ENCODE results near the gene MAML1.
"Not testable (repeated sequence)": the region's sequence is repeated elsewhere in the genome, so short reads cannot be mapped to it uniquely, and the experiment has no call there.

MAML1 gene

DNA sequence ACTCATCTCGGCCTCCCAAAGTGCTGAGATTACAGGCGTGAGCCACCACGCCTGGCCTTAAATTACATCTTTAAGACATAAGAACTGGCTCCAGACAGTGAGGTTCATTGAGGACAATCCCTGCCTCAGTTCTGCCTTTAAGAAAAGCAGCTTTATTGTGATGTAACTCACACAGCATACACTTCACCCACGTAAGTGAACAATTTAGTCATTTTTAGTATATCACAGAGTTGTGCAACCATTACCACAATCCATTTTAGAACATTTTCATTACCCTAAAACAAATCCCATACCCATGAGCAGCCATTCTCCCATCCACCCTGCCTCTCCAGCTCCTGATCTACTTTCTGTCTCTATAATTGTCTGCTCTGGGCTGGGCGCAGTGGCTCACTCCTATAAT is 37.2 kb downstream of the MAML1 start:
- no peak for DNase-seq

DNA sequence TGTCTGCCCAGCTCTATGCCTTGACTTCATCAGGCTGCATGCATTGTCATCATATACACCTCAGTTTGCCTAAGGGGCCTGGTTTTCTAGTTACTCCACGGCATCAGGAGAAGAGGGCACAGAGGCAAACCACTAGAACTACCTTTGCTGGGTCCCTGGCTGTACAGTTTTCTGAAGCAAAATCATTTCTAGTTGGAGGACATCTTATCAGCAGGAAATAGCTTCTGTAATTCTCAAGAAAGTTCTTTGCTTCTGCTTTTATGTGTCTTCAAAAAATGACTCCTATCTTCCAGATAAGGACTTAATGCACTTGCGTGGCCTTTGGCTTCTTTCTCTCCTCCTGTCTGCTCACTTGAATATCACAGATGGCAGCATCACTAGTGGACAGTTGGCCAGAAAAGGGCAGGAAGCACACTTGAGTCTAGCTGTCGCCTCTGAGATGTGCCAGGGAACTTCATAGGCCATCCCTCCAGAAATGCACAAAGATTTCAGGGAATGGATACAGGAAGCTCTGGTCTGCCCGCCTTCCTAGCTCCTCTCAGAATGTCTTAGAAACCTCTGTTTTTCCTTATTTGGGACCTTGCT is 38.8 kb downstream of the MAML1 start:
- no peak for DNase-seq

DNA sequence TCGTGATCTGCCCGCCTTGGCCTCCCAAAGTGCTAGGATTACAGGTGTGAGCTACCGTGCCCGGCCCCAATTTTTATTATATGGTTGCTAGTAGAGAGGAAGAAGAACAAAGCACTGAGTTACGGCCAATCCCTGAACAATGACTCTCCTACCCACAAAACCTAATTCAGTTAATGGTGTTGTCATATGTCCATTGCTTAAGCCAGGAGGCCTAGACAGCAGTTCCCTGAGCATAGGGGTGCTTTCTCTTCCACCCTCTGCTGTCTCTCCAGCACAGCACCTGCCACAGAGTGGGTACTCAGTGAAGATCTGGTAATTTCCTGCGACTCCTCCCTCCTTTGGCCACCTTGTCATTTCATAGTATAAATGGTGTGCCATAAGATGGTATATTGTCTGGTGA is 39.7 kb downstream of the MAML1 start:
- no peak for DNase-seq

DNA sequence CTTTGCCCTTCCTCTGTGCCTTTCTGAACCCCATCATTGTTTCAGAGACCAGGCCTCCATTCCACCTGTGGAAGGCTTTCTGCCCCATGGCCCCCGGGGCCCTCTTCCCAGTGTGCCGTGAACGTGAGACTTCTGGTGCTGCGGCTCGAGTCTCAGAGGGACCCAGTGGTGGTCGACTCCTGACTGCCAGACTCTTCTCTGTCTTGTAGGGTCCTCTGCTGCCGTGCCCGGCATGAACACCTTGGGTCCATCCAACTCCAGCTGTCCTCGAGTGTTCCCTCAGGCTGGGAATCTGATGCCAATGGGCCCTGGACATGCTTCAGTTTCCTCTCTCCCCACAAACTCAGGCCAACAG is 41.0 kb downstream of the MAML1 start:
- no peak for DNase-seq

DNA sequence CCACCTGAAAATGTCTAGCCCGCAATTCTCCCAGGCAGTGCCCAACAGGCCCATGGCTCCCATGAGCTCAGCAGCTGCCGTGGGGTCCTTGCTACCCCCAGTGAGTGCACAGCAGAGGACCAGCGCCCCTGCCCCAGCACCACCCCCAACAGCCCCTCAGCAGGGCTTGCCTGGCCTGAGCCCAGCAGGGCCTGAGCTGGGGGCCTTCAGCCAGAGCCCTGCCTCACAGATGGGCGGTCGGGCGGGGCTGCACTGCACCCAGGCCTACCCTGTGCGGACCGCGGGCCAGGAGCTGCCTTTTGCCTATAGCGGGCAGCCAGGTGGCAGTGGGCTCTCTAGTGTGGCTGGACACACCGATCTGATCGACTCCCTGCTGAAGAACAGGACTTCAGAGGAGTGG is 41.8 kb downstream of the MAML1 start:
- DNase-seq = no peak

DNA sequence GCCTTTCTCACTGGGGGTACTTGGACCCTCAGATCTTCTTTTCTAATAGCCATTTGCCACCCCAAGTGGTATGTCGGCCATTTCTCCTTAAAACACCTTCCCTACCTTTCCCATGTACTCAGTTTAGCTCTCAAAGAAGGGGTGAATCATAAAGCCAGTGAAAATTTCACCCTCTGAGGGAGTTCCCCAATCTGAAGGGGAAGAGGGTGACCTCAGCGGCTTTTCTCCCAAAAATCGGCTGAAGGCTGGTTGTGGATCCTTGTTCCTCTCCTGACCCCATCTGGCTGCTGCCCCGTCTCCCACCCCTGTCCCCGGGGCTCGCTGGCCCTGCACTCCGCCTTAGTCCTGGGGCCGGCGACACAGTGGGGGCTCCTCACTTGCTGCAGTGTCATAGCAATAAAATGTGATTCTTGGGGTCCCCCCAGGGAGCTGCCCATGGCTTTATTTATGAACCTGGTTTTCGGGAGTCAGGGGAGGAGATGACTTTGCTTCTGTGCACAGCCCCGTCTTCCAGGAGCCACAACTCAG is 43.9 kb downstream of the MAML1 start:
- DNase-seq = no peak

DNA sequence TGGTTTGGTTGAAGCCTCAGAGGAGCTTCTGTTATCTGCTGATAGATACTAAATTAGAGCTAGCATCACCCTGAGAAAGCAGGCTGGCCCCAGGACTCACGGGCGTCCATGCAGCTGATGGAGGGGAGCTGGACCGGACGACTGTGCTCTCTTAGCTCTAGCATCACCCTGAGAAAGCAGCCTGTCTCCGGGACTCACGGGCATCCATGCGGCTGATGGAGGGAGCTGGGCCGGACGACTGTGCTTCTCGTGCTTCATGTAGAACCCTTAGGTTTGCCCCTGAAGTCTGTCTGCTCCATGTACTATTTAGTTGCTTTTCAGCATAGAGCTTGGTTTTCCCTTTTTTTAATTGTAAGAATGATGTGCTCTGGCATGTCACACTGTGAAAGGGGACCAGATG is 44.8 kb downstream of the MAML1 start:
- no peak for DNase-seq

DNA sequence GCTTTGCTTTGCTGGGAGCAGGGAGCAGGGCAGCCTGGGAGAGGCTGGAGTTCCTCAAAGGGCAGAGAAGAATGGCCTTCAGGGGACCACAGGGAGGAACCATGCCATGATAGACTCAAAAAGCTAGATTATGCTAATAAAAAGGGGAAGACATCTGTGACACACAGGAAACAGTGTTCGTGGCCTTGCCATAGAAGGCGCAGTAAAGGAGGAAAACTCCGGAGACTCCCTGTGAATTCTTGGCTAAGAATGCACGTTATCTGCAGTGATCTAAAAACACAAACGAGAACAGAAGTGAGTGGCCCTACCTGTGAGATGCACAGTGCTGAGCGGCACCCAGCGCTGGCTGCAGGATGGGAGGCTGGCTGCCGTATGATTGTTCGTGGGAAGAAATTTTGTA is 45.3 kb downstream of the MAML1 start:
- DNase-seq = no peak

DNA sequence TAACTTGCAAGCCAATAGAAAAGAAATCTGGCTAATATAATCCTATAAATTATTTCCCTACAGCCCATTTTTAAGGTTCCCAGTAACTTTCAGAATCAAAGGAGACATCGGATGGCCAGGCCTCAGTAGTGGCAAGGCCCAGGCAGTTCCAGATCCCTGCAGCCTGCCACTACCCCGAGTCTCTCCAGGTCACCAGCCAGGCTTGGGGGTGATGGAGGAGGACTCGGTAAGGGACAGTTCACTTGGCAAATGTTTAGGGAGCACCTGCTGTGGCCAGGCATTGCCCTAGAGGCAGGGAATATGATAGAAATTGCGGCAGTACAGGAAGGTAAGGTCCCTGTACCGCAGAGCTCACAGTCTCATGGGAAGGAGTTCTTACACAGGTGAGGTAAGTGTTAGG is 46.0 kb downstream of the MAML1 start:
- DNase-seq = no peak

DNA sequence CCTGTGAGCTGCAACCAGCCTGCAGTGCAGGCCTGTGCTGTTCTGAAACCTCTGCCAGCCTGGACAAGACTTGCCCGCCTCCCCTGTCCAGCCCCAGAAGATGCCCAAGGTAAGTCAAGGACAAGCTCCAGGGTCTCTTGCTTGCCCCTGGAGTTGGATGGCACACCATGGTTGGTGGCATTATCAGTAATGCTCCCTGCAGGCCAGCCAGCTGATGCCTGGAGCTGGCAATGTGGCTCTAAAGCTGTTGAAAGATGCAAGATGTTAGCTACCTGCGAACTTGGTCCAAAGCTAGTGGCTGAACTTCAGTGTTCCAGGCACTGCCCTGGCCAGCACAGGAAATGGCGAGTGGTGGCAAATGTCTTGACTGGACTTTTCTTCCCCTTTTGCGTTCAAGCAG is 47.2 kb downstream of the MAML1 start:
- DNase-seq = no peak

DNA sequence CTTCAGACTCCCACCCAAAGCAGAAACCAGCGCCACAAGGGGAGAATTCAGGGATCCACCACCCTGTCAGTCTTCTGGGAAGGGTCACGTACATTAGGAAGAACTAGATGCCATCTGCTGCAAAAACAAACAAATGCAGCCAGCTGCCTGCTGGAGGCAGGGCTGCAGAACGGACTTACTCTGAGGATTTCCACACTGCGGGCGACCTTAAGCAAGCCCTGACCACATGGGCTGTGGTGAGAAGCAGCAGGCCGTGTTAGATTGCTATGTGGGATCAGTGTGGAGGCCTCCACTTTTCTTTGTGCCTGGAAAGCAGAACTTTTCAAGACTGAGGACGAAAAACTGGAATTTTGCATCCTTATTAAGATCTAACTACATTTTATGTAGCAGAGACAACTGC is 47.7 kb downstream of the MAML1 start:
- no peak for DNase-seq

DNA sequence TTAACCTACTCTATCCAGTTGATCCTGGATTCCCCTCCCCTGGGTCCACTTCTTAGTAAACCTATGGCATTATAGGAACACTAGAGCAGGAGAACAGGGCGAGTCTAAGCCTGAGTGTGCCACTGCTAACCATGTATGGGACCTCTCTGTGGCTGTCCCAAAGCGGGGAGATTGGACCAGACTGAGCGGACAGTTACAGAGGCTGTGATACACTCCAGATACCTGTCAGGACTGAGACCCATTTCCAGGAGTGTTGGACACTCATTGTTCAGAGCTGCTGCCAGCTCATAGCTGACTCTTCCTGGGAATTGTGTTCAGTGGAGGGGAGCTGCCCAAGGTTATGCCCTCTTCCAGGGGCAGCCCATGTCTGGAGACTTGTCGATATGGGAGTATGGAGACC is 49.2 kb downstream of the MAML1 start:
- no peak for DNase-seq

DNA sequence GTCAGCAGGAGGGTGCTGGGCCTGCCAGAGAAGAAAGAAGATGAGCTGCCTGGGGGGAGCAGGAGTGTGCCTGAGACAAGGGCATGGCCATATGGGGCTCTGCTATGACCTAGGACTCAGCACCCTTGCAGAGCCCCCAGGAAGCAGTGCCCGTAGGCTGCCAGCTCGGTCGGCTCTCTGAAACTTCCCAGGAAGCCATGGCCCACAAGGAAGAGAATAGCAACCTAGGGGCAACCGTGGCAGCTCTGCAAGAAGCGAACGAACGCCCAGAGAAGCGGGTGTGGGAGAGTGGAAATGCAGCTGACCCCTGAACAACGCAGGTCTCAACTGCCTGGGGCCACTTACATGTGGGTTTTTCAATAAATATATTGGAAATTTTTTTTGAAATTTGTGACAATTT is 50.5 kb downstream of the MAML1 start:
- DNase-seq = no peak

DNA sequence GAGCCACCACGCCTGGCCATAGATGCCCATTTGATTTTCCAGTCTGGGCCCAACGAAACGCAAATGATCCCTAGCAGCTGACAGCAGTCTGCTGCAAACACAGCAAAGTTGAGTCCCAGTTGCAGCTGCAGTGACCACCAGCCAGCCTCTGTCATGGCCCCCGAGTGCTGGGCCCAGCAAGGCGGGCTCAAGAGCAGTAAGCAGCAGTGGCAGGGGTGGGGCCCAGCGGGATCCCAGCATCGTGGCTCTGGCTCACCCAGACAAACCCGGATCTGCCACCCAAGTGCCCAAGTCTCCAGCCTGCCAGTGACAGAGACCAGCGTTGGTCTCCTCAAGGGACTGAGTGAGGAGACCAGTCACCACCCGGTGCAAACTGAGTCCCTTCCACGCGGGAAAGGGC is 54.2 kb downstream of the MAML1 start:
- DNase-seq = no peak

DNA sequence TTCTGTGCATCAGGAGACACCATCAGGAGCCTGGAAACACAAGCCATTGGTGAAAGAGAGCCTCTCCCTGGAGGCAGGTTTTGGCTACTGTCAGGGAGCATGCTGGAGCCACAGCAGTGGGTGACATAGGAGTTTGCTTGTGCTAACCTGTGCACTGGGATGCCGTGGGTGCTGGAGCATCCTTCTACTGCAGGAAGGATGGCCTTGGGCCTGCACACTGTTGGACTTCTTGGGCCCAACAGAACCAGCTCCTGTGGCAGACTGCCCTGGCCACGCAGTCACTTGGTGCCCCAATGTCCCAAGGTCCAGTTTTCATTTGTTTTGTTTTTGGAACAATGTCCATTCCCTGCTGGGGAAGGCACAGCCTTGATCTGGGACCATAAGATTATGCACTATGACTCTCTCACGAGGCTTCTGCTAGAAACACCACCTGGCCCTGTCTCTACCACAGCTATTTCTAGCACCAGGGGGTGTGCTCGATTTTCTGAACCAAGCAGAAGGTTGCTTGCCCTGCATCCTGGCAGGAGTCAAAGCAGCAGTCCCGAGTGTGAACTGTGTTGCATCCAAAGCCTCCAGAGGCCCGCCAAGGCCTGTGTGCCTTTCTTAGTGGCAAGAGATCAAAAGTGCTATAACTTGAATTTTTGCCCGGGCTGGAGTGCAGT is 55.7 kb downstream of the MAML1 start:
- DNase-seq = no peak

DNA sequence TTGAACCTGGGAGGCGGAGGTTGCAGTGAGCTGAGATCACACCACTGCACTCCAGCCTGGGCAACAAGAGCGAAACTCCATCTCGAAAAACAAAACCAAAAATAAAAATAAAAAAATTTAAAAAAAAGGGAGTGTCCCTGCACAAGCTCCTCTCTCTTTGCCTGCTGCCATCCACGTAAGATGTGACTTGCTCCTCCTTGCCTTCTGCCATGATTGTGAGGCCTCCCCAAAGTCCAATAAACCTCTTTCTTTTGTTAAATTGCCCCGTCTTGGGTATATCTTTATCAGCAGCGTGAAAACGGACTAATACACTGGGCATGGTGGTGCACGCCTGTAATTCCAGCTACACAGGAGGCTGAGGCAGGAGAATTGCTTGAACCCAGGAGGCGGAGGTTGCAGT is 56.7 kb downstream of the MAML1 start:
- not testable (repeated sequence) for DNase-seq

DNA sequence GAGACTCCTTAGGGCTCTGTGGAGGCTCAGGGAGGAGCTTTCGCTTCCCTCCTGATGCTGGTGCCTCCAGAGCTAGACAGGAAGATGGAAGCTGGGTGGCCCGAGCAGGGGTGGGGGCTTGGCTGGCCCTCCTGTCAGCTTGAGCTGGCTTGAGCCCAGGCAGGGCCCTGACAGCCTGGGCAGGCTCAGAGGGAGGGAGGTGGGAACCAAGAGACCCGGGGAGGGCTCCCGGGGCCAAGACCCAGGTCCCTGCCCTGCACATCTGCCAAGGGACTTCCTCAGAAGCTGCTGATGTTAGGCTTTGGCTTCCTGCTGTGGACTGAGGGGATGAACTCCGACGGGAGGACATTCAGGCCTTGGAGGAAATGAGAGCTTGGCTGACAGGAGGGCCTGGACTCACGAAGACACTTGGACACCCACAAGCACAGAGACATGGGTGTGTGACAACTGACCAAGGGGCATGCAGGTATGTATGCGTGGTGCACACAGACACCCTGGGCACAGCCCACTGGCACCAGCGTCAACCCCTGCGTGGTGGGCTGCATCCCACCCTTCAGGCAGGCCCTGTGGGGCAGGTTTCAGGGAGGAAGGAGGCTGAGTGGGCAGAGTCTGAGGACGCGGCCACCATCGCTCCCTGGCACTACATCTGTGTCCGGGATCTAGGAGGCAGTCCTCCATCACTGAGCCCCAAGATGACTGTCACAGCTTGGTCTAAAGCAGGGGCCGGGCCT is 59.4 kb downstream of the MAML1 start:
- DNase-seq = no peak

DNA sequence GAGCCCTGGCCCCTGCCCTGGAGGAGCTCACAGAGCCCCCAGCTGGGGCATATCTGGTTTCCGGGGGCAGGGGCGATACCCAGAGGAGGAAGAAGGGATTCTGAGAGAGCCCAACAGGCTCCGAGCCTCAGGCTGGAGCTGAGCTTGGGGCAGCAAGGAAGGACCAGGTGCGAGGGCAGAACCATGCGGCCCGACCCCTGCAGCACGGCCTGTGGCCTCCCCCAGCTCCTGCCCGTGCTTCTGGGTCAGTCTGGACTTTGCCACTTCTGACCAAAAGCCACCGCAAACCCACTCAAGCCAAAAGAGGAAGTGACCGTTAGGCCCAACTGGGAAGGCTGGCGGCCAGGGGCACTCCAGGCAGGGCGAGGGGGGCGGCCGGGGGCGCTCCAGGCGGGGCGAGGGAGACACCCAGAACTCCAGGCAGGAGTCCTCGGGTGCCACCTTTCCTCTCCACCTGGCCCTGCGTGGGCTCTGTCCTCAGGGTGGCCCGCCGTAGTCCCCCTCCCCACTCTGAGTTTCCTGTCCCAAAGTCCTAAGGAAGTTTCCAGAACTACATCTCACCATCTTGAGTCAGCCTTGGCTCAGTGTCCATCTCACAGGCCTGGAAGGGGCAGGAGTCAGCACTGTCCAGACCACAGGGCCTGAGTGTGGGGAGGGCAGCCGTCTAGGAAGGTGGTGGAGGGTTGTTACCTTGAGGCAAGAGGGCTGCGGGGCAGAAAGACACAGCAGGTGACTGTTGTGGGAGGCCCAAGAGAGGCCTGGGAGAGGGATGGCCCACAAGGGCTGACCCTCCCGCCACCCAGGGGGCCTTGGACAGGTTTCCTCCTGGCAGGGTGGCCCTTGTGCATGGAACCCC is 60.2 kb downstream of the MAML1 start:
- no peak for DNase-seq

DNA sequence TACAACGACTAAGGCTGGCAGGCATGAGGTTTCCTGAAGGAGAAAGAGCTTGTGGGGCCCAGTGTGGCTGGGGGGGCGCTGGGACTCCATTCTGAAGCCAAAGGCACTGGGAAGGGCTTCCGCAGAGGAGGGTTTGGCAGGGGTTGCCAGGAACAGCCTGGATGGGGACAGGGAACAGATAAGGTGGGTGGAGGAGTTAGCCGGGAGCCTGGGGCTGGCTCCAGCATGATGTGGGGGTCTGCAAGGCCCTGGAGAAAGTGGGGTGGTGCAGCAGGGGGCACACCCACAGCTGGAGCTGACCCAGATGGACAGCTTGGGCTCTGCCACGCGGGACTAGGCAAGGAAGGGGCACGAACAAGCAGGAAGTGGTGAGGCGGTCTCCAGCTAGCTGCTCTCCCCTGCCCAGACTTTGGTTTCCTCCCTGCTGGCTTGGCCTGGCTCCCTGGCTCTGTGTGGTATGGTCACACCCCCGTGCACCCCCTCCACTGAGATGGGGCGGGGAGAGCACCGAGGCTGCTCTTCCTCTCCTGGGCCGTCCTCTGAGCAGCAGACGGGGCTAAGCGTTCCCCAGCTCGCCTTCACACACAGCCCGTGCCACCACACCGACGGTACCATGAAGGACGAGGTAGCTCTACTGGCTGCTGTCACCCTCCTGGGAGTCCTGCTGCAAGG is 61.0 kb downstream of the MAML1 start, which contains the start of gene LTC4S:
TSS of gene LTC4S (plus strand) at position 519 of the 672 bp plus-strand sequence. CDS start at position 614, 95 bp downstream.
- DNase-seq = no peak

DNA sequence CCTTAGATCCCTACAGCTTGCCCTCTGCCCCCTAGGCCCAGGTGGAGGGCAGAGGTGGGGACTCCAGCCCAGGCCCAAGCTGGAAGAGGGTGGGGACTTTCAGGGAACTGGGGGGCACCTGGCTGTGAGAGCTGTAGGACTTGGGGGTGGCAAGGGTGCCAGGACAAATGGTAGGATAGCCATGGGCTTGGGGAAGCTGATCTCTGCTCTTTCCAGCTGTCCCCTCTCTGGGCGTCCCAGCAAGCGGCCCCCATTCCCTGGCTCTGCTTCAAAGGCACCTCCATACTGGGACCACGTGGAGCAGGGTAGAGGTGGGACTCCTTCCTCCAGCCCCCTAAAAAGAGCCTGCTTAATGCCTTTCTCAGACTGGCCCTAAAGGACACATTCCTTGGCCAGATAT is 61.5 kb downstream of the MAML1 start:
- DNase-seq = no peak

DNA sequence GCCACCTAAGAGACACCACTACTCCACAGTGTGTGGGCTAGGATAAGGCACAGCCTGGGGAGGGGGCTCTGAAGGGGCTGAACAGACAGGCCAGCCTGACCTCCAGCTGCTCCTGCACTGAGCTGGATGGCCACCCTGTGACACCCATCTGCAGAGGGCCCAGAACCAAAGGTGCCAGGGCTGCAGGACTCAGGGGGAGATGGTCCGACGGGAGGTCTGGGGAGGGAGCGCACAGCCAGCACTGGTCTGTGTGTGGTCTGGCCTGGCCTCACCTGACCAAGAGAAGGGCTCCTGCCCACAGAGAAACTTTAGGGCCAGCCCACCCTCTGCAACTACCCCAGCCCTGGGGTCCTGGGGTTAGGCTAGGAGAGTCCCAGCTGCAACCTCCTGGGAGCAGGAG is 62.0 kb downstream of the MAML1 start:
- DNase-seq = no peak

DNA sequence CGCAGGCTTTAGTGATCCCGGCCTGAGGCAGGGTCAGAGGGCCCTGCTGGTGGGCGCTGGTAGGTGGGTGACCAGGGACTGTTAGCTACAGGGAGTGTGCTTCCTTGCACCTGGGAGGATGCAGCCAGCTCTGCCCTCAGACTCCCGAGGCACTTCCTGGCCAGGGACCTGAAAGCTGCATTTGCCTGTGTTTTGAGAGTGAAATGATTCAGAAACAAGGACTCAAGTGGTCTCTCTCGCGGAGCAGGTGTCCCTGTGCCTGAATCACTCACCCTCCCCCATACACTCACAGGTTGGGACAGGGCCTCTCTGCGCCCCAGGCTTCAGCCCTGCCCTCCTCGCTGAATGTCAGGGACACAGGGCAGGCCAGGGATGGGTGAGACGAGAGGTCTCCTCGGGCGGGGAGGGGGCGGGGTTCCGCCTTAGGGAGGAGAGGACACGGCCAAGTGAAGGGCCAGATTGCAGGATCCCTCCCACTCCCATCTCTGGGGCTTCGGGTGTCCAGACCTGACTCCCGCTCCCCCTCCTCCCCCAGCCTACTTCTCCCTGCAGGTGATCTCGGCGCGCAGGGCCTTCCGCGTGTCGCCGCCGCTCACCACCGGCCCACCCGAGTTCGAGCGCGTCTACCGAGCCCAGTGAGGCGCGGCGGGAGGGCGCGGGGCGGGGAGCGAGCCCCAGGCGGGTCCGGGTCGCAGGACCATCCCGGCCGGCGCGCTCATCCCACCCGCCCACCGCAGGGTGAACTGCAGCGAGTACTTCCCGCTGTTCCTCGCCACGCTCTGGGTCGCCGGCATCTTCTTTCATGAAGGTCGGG is 62.6 kb downstream of the MAML1 start:
- no peak for DNase-seq
